GM12874 (cell line): ENCODE data around the gene CMTR1.

Experiments used
- CTCF ChIP-seq: IDR thresholded peaks from 2 replicates; pipeline ENCODE4 v1.5.1; 2011; ENCODE audit warnings: low read depth, mild to moderate bottlenecking, control low read depth, low read length, moderate library complexity; ENCODE audit not compliant: insufficient read depth

The CMTR1 gene

GRCh38 chr6:37496951-37497885 is 64.2 kb downstream of the CMTR1 start:
- no peak for TF ChIP-seq CTCF

- TF ChIP-seq CTCF, result no peak
Observed at GRCh38 chr6:37499433-37500293, 66.6 kb downstream of the CMTR1 start, which contains the start of gene CCDC167. CCDC167 (minus strand) TSS chr6:37499893; CDS start chr6:37499863, 30 bp downstream.

- TF ChIP-seq CTCF, result no peak
Observed at GRCh38 chr6:37500294-37500608, 67.2 kb downstream of the CMTR1 start.

GRCh38 chr6:37501632-37502491 is 68.8 kb downstream of the CMTR1 start:
- no peak for TF ChIP-seq CTCF

- no peak for TF ChIP-seq CTCF
Observed at GRCh38 chr6:37502703-37503291, 69.8 kb downstream of the CMTR1 start.

- no peak for TF ChIP-seq CTCF
Observed at GRCh38 chr6:37503309-37503965, 70.4 kb downstream of the CMTR1 start.
